Esophagus muscularis mucosa (tissue), 3 donors: Measurements from ENCODE around the gene USP25.
A peak's percentile ranks its signal among the peaks of the same experiment; 100 is the strongest.

ENCODE experiments used
- CTCF ChIP-seq, 3 experiments: fragments of 200-600 bp in 2 of 3; fragments of 450-650 bp in 1 of 3; sonication (generic) in 2 of 3; IDR thresholded peaks; one replicate each; pipeline ENCODE4 v1.5.1; 2017 to 2019; ENCODE audit warnings: antibody characterized with exemption in 3 of 3, mild to moderate bottlenecking in 2 of 3, moderate library complexity in 1 of 3
- POLR2A ChIP-seq: fragments of 450-650 bp; IDR thresholded peaks from one replicate; pipeline ENCODE4 v1.6.1; 2017; ENCODE audit warnings: antibody characterized with exemption, moderate library complexity, mild to moderate bottlenecking, low read depth

DNA sequence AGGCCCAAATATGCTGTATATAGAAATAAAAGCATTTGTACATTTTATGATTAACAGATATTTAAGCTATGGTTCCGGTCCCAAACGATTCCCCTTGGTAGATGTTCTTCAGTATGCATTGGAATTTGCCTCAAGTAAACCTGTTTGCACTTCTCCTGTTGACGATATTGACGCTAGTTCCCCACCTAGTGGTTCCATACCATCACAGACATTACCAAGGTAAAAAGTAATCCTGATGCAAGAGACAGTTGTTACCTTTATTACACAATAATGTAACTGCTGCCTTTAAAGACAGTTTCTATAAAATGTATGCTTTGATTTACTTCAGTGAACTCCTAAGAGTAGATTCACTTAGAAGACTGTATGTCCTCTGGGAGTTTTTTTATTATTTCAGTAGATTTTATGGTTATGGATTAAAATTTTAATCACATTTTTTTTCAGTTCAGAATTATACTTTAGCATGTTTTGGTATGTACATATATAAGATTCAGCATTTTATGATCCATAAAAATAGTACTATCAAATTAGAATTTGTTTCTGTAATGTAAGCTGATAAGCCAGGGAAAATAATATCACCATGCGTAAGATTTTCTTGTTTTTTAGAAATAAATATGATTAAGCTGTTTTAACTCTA lies 96.5 kb downstream of the USP25 start:
- TF ChIP-seq CTCF (IDR thresholded peaks at IDR 0.05) (peak; percentile 34 to 48 (median 38)), POLR2A (no peak)
